H1 (cell line): ENCODE data around the gene TCF7L2. TPM values are rescaled to one million over a fixed set of nuclear protein-coding genes. Genes with fewer than 3 reads are reported as not detected.
A peak's percentile ranks its signal among the peaks of the same experiment; 100 is the strongest.

Experiments
- CTCF ChIA-PET: fragments of 300-600 bp; sonication (Branson Sonifier 250); formaldehyde crosslinking; loops from one replicate; lab custom pipeline; 2021; ENCODE audit not compliant: partially characterized antibody; lab: Charles Lee
- POLR2A ChIA-PET: fragments of 300-600 bp; sonication (Branson Sonifier 250); formaldehyde crosslinking; loops from one replicate; lab custom pipeline; 2021; ENCODE audit warnings: inconsistent platforms; ENCODE audit not compliant: partially characterized antibody; lab: Charles Lee
- DNase-seq, 2 experiments: peaks; one replicate each; pipeline versions ENCODE4 v3.0.0 to v3.0.0-alpha.2; 2010 to 2022; ENCODE audit warnings: low spot score in 2 of 2, low read depth in 1 of 2, mixed read lengths in 1 of 2
- FAIRE-seq: peaks from 2 replicates; lab custom pipeline; 2011; peaks lifted over from hg19 to GRCh38; lab: Jason Lieb, UNC
- H2AFZ ChIP-seq: 2 replicates; pipeline ENCODE4 v1.8.1; 2012; ENCODE audit warnings: low read length, inconsistent platforms
- H2AK5ac ChIP-seq: 2 replicates; pipeline ENCODE4 v1.6.1; 2013; ENCODE audit warnings: low read depth, low read length
- H2BK120ac ChIP-seq: replicated peaks from 2 replicates; pipeline ENCODE3; 2013; ENCODE audit warnings: low read depth, low read length, inconsistent platforms
- H2BK12ac ChIP-seq: 2 replicates; pipeline ENCODE4 v1.6.1; 2013; ENCODE audit warnings: low read depth, low read length
- H2BK15ac ChIP-seq: 2 replicates; pipeline ENCODE4 v1.6.1; 2013; ENCODE audit warnings: low read length
- H2BK20ac ChIP-seq: 2 replicates; pipeline ENCODE4 v1.6.1; 2013; ENCODE audit warnings: low read length
- H2BK5ac ChIP-seq: 2 replicates; pipeline ENCODE4 v1.6.1; 2013; ENCODE audit warnings: low read depth, low read length
- H3K14ac ChIP-seq: 2 replicates; pipeline ENCODE4 v1.6.1; 2013; ENCODE audit warnings: inconsistent platforms; ENCODE audit not compliant: insufficient read length
- H3K18ac ChIP-seq: 2 replicates; pipeline ENCODE4 v1.6.1; 2013; ENCODE audit warnings: low read length; ENCODE audit errors: extremely low read depth
- H3K23ac ChIP-seq: 2 replicates; pipeline ENCODE4 v1.6.1; 2013; ENCODE audit warnings: inconsistent platforms; ENCODE audit not compliant: insufficient read length
- H3K23me2 ChIP-seq: 2 replicates; pipeline ENCODE4 v1.6.1; 2013; ENCODE audit warnings: low read depth, low read length
- H3K27ac ChIP-seq: 2 replicates; pipeline ENCODE4 v1.6.1; 2011; ENCODE audit warnings: low read depth, low read length, inconsistent platforms
- H3K27me3 ChIP-seq, 4 experiments: replicated peaks in 1 of 4; 1 replicate in 1 of 4; 2 replicates in 3 of 4; pipeline versions ENCODE4 v1.6.1 to v1.8.1; 2011 to 2013; ENCODE audit warnings: low read length in 3 of 4, mild to moderate bottlenecking in 3 of 4, inconsistent platforms in 2 of 4, mixed read lengths in 2 of 4, moderate library complexity in 1 of 4; ENCODE audit not compliant: control insufficient read depth in 3 of 4, insufficient read depth in 3 of 4; ENCODE audit errors: extremely low read depth in 1 of 4
- H3K36me3 ChIP-seq, 4 experiments: 2 replicates each; pipeline versions ENCODE4 v1.6.1 to v1.8.1; 2011 to 2013; ENCODE audit warnings: mild to moderate bottlenecking in 4 of 4, low read length in 3 of 4, moderate library complexity in 2 of 4, control low read depth in 1 of 4, inconsistent platforms in 1 of 4; ENCODE audit not compliant: insufficient read depth in 4 of 4, control insufficient read depth in 2 of 4
- H3K4ac ChIP-seq: replicated peaks from 2 replicates; pipeline ENCODE3; 2013; ENCODE audit warnings: low read length, low read depth, mixed read lengths, inconsistent platforms; ENCODE audit not compliant: insufficient read length
- H3K4me1 ChIP-seq, 4 experiments: replicated peaks in 1 of 4; 1 replicate in 1 of 4; 2 replicates in 3 of 4; pipeline versions ENCODE4 v1.6.1 to v1.8.1; 2011 to 2013; ENCODE audit warnings: low read length in 3 of 4, inconsistent platforms in 2 of 4, mixed read lengths in 1 of 4; ENCODE audit not compliant: insufficient read depth in 4 of 4, control insufficient read depth in 3 of 4
- H3K4me2 ChIP-seq, 2 experiments: 2 replicates each; pipeline versions ENCODE4 v1.6.1 to v1.8.1; 2011 to 2013; ENCODE audit warnings: low read depth in 2 of 2, low read length in 2 of 2, control low read depth in 1 of 2, inconsistent platforms in 1 of 2, mild to moderate bottlenecking in 1 of 2; ENCODE audit not compliant: insufficient read depth in 1 of 2
- H3K4me3 ChIP-seq, 4 experiments: fragments of 200-600, 300-600 bp in 1 of 4; sonication (generic), shearing (Covaris generic), sonication (Bioruptor Twin) in 1 of 4; 2 replicates each; pipeline versions ENCODE4 v1.5.1 to v1.8.1; 2011 to 2016; ENCODE audit warnings: low read length in 4 of 4, low read depth in 3 of 4, control low read depth in 2 of 4, inconsistent platforms in 2 of 4, mild to moderate bottlenecking in 2 of 4, mixed read lengths in 1 of 4, moderate library complexity in 1 of 4; ENCODE audit not compliant: insufficient read depth in 2 of 4; ENCODE audit errors: extremely low read depth in 1 of 4
- H3K56ac ChIP-seq: replicated peaks from 2 replicates; pipeline ENCODE3; 2013; ENCODE audit warnings: low read depth, mild to moderate bottlenecking, mixed read lengths, low read length, inconsistent platforms; ENCODE audit not compliant: insufficient read length
- H3K79me1 ChIP-seq: 2 replicates; pipeline ENCODE4 v1.6.1; 2013; ENCODE audit warnings: low read depth, low read length, control low read depth
- H3K79me2 ChIP-seq, 2 experiments: 2 replicates each; pipeline versions ENCODE4 v1.6.1 to v1.8.1; 2012 to 2013; ENCODE audit warnings: low read length in 2 of 2, mild to moderate bottlenecking in 2 of 2, inconsistent platforms in 1 of 2; ENCODE audit not compliant: insufficient read depth in 2 of 2, control insufficient read depth in 1 of 2
- H3K9ac ChIP-seq, 4 experiments: replicated peaks in 1 of 4; 1 replicate in 1 of 4; 2 replicates in 3 of 4; pipeline versions ENCODE4 v1.6.1 to v1.8.1; 2011 to 2013; ENCODE audit warnings: low read depth in 3 of 4, low read length in 3 of 4, control low read depth in 2 of 4, mild to moderate bottlenecking in 2 of 4, moderate library complexity in 2 of 4, inconsistent platforms in 1 of 4; ENCODE audit errors: extremely low read depth in 1 of 4
- H3K9me3 ChIP-seq, 2 experiments: 2 replicates each; pipeline versions ENCODE4 v1.6.1 to v1.8.1; 2012 to 2013; ENCODE audit warnings: mild to moderate bottlenecking in 2 of 2, moderate library complexity in 2 of 2, control low read depth in 1 of 2, inconsistent platforms in 1 of 2, low read depth in 1 of 2, low read length in 1 of 2, mixed read lengths in 1 of 2; ENCODE audit not compliant: insufficient read depth in 2 of 2
- H4K20me1 ChIP-seq, 2 experiments: replicated peaks in 1 of 2; 2 replicates each; pipeline versions ENCODE3 to v1.8.1; 2011 to 2013; ENCODE audit warnings: inconsistent platforms in 2 of 2, low read length in 2 of 2, mild to moderate bottlenecking in 1 of 2; ENCODE audit not compliant: insufficient read depth in 2 of 2, control insufficient read depth in 1 of 2
- H4K5ac ChIP-seq: 2 replicates; pipeline ENCODE4 v1.6.1; 2013; ENCODE audit warnings: low read length, low read depth, mixed read lengths, inconsistent platforms; ENCODE audit not compliant: insufficient read length
- H4K8ac ChIP-seq: 2 replicates; pipeline ENCODE4 v1.8.0; 2013; ENCODE audit warnings: mild to moderate bottlenecking, moderate library complexity, low read length, inconsistent platforms; ENCODE audit not compliant: insufficient read depth; ENCODE audit errors: extremely low read depth
- H4K91ac ChIP-seq: replicated peaks from 2 replicates; pipeline ENCODE3; 2013; ENCODE audit warnings: low read length, mixed read lengths, inconsistent platforms; ENCODE audit not compliant: insufficient read length
- KDM1A ChIP-seq: fragments of 200-600, 300-600 bp; sonication (generic); IDR thresholded peaks from 2 replicates; pipeline ENCODE4 v1.7.1; 2016; ENCODE audit warnings: mild to moderate bottlenecking, low read length, borderline replicate concordance
- RNF2 ChIP-seq: fragments of 200-900, 300-1000 bp; sonication (generic); IDR thresholded peaks from 2 replicates; pipeline ENCODE4 v1.7.1; 2016; ENCODE audit warnings: borderline replicate concordance, low read depth, mild to moderate bottlenecking, antibody characterized with exemption, low read length; ENCODE audit not compliant: poor library complexity, severe bottlenecking; ENCODE audit errors: missing control alignments
- WGBS, 2 experiments: shearing (Covaris generic) in 1 of 2; methylation state at CpG; one replicate each; pipeline versions ENCODE4 v1.1.6 to v1.1.7; 2013 to 2015; ENCODE audit warnings: low lambda C conversion rate in 2 of 2, mixed read lengths in 2 of 2, inconsistent platforms in 1 of 2, low coverage in 1 of 2, missing lambda C conversion rate in 1 of 2; ENCODE audit not compliant: insufficient replicate concordance in 2 of 2, insufficient coverage in 1 of 2, insufficient read length in 1 of 2; ENCODE audit errors: extremely low coverage in 1 of 2, missing lambda C conversion rate in 1 of 2; 5-methylcytosine and 5-hydroxymethylcytosine counted together
- polyA plus RNA-seq, 7 experiments: library from polyadenylated mRNA; depleted of rRNA in 3 of 7; stranded (reverse) in 5 of 7; unstranded in 2 of 7; fragments of >200 nt in 5 of 7; fragments of 200-250 nt in 2 of 7; gene quantifications; 1 replicate in 5 of 7; 2 replicates in 1 of 7; 4 replicates in 1 of 7; pipeline versions ENCODE4 v1.2.1 to v1.2.3, GENCODE V29; 2011 to 2013; ENCODE audit warnings: missing spikeins in 2 of 7, mixed read lengths in 2 of 7
- total RNA-seq: library from RNA; stranded (reverse); fragmentation: NEBNext Ultra II Directional; extraction: Animal tissue kit (Norgen Biotek cat#: 25700); gene quantifications from 2 replicates; pipeline ENCODE4 v1.2.1, GENCODE V29; 2021
- TF ChIP-seq, protein P1 (sequence below), 3 experiments: IDR thresholded peaks; 1 replicate in 2 of 3; 2 replicates in 1 of 3; pipeline versions ENCODE4 v1.5.1 to v1.6.1; 2011; ENCODE audit warnings: low read length in 3 of 3, mild to moderate bottlenecking in 3 of 3, inconsistent platforms in 2 of 3, low read depth in 1 of 3, moderate library complexity in 1 of 3; ENCODE audit not compliant: insufficient read depth in 1 of 3; ENCODE audit errors: control extremely low read depth in 1 of 3

The TCF7L2 gene
- total and polyA plus RNA-seq, 2 of the 8 experiments (the other 6 are each of a cell fraction or from before 2014, with no cell fraction given), result 33.9 to 67.3 TPM

DNA sequence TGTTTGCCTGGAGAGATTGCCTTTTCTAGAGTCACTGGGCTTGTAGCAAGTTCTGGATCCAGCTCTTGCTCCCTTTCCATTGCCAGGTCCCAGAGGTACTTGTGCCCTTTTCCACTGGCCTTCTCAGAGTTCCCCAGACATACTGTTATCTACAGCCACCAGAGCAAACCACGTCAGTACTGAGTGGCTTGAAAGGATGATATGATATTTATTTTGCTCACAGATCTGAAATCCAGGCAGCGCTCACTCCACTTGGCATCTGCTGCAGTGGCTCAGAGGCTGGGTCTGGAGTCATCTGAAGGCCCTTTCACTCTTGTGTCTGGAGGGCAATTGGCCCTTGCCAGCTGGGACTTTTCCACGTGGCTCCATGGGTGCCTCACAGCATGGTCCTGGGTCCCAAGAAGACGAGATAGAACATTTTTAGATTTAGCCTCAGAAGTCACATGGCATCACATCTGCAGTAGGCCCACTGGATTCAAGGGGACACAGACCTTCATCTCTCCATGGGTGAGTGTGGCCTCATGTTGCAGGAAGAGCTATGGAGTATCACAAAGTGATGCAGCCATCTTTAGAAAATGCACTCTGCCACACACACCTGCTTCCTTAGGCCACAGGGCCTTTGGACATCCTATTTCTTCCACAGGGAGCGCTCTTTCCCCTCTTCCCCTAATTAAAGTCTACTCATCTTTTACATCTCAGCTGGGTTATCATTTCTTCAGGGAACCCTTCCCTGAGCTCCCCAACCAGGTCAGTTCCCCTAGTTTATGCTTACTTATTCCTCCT lies 22.9 kb upstream of the TCF7L2 start:
- Histone ChIP-seq H3K27me3 (no peaks in the 10 kb centered on the region), H4K91ac (no peak overlapping the region), H4K8ac (no peak overlapping the region; the same call in 1 of the 2 replicates), H3K4me2 (no peak overlapping the region), H3K4me3 (no peak overlapping the region; a peak in 1 of 8 replicates), H3K27ac (no peak overlapping the region), H3K23ac (no peak overlapping the region), H2BK15ac (no peak overlapping the region), H3K36me3 (no peaks in the 10 kb centered on the region), H3K9me3 (no peaks in the 10 kb centered on the region), H3K79me2 (no peaks in the 10 kb centered on the region), H3K56ac (no peak overlapping the region), H2BK120ac (no peak overlapping the region), H3K4ac (peak overlapping the region; percentile 8), H3K9ac (no peak overlapping the region), H2BK20ac (no peak overlapping the region), H3K4me1 (peaks cover 0 to 11% (median 3%) of the 10 kb centered on the region in 4 experiments; a peak in 3 of 7 replicates), H3K18ac (no peak overlapping the region), H4K20me1 (no peaks in the 10 kb centered on the region), H2AK5ac (0 out of 2 replicates have a peak overlapping the region, but pooled peaks have one; percentile 18), H2AFZ (no peak overlapping the region), H3K23me2 (no peaks in the 10 kb centered on the region), H3K14ac (no peak overlapping the region), H2BK12ac (no peak overlapping the region; the same call in 1 of the 2 replicates), H2BK5ac (no peak overlapping the region), H4K5ac (no peak overlapping the region), H3K79me1 (no peaks in the 10 kb centered on the region)
- no peak for DNase-seq
- CTCF ChIA-PET, result interaction anchor here (0.9 to 1.7 kb wide), 5 partner anchors 8 to 258 kb away, joined by 4 to 6 read pairs (median 5); no protein-coding TSS in a partner anchor
- TF ChIP-seq KDM1A, result peak; percentile 66; the same call in 1 of the 2 replicates
- TF ChIP-seq, protein P1, sequence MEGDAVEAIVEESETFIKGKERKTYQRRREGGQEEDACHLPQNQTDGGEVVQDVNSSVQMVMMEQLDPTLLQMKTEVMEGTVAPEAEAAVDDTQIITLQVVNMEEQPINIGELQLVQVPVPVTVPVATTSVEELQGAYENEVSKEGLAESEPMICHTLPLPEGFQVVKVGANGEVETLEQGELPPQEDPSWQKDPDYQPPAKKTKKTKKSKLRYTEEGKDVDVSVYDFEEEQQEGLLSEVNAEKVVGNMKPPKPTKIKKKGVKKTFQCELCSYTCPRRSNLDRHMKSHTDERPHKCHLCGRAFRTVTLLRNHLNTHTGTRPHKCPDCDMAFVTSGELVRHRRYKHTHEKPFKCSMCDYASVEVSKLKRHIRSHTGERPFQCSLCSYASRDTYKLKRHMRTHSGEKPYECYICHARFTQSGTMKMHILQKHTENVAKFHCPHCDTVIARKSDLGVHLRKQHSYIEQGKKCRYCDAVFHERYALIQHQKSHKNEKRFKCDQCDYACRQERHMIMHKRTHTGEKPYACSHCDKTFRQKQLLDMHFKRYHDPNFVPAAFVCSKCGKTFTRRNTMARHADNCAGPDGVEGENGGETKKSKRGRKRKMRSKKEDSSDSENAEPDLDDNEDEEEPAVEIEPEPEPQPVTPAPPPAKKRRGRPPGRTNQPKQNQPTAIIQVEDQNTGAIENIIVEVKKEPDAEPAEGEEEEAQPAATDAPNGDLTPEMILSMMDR (IDR thresholded peaks at IDR 0.05; ENCODE audit: control extremely low read depth in 1 of 3, insufficient read depth in 1 of 3, low read depth in 1 of 3, low read length in 3 of 3), result peak in 1 of 3 experiments; percentile 2; a peak in 1 of 4 replicates
- no peak for TF ChIP-seq RNF2
- FAIRE-seq, result no peak
- POLR2A ChIA-PET, result interaction anchor here (0.6 to 1.7 kb wide), 5 partner anchors 26 to 271 kb away, joined by 3 to 8 read pairs (median 4); no protein-coding TSS in a partner anchor
- 95% methylated on average over 5 of the region's 5 CpGs; no CpG with 5 or more reads in 1 of the 2 experiments for WGBS, 2 experiments
